Vagina (tissue), 2 donors: ENCODE measurements around the gene POLR2C.

ENCODE experiments used
- POLR2A ChIP-seq, 2 donors: fragments of 450-650 bp; IDR thresholded peaks; one replicate each; pipeline ENCODE4 v1.6.1; 2017; ENCODE audit warnings: antibody characterized with exemption in 2 of 2, mild to moderate bottlenecking in 2 of 2, moderate library complexity in 2 of 2
- TF ChIP-seq, protein P1 (sequence below), 3 experiments: fragments of 450-650 bp in 2 of 3; fragments of 200-600 bp in 1 of 3; sonication (generic) in 1 of 3; IDR thresholded peaks; one replicate each; pipeline ENCODE4 v1.5.1; 2017 to 2019; ENCODE audit warnings: antibody characterized with exemption in 3 of 3, mild to moderate bottlenecking in 2 of 3, moderate library complexity in 2 of 3

- TF ChIP-seq, protein P1, sequence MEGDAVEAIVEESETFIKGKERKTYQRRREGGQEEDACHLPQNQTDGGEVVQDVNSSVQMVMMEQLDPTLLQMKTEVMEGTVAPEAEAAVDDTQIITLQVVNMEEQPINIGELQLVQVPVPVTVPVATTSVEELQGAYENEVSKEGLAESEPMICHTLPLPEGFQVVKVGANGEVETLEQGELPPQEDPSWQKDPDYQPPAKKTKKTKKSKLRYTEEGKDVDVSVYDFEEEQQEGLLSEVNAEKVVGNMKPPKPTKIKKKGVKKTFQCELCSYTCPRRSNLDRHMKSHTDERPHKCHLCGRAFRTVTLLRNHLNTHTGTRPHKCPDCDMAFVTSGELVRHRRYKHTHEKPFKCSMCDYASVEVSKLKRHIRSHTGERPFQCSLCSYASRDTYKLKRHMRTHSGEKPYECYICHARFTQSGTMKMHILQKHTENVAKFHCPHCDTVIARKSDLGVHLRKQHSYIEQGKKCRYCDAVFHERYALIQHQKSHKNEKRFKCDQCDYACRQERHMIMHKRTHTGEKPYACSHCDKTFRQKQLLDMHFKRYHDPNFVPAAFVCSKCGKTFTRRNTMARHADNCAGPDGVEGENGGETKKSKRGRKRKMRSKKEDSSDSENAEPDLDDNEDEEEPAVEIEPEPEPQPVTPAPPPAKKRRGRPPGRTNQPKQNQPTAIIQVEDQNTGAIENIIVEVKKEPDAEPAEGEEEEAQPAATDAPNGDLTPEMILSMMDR (IDR thresholded peaks at IDR 0.05), result no peak
- no peak for TF ChIP-seq POLR2A (IDR thresholded peaks at IDR 0.05)
Measured at GRCh38 chr16:57470711-57471110, 8.2 kb downstream of the POLR2C start.
